ENCODE data around the gene FER.
"Not testable (repeated sequence)": the region's sequence is repeated elsewhere in the genome, so short reads cannot be mapped to it uniquely, and the experiment has no call there.

FER gene

DNA sequence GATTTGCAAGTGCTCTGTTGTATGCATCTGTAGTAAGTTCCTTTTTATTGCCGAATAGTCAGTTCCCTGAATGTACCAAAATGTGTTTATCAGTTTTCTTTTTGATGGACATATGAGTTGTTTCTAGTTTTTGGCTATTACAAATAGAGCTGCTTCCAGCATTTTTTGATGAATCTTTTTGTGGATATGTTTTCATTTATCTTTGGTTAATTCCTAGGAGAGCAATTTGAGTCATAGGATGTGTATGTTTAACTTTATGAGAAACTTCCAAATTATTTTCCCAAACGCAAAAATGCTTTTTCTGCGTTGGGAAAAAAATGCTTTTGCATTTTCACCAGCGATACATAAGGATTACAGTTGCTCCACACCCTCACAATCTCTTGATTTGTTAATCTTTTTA, 287.7 kb downstream of the FER start:
- no peak for DNase-seq (ENCODE audit: low read depth)

DNA sequence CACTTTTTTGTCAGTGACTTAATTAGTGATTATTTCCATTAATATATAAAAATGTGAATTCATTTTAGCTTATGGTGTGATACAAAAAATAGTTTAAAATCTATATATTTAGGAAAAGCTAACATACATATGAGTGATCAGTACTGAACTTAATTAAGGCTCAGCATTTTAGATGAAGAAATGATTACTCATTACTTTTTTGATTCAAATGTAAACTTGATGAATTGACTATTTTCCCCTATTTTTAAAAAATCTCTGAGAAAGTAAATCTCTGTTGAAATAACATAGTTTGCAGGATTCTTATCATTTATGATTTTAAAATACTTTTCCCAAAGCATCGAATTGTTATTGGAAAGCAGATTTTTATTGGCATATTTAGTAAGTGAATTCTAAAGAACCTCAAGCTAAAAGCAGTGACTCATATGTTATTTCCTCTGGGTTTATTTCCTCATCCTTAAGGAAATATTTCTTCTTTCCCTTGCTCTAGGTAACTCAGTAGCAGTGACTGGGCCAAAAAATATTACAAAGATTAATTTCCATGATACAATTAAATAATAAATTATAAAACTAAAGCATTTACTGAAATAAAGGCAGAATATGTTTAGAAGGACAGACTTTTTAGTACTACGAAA, 290.6 kb downstream of the FER start:
- DNase-seq (ENCODE audit: low read depth), result no peak

DNA sequence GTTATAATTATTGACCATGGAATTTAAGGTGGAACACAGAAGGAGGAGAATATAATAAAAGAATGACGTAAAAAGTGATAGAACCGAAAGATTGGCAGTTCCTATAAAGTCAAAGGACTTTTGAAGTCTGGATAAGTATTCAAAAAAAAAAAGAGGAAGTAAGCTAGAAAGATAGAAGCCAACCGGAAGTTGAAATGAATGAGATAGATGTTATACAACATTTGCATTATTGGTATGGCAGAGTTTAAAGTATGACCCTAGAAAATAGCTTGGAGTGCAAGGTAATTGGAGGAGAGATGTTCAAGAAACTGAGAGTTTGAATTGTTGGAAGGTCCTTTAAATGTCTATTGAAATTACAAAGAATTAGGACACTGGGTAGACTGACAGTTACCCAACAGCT, 293.6 kb downstream of the FER start:
- DNase-seq (ENCODE audit: low read depth), result no peak

DNA sequence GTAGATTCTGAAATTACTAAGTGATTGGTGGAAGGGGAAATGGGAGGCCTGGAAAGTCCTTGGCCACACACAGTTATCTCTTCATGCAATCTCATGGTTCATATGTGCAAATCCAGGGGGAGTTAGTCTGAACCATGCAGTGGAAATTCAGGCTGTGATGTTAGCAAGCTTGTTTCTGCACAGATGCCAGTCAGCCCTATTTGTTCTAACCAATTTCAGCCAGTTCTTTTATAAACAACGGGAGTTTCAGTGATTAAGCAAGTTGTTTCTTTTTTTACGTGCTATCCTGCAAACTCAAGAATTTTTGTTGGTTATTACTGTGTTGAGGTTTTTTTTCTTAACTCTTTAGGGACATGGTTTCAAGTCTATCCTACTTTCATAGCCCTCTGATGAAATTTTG, 298.0 kb downstream of the FER start:
- DNase-seq (ENCODE audit: low read depth), result no peak

DNA sequence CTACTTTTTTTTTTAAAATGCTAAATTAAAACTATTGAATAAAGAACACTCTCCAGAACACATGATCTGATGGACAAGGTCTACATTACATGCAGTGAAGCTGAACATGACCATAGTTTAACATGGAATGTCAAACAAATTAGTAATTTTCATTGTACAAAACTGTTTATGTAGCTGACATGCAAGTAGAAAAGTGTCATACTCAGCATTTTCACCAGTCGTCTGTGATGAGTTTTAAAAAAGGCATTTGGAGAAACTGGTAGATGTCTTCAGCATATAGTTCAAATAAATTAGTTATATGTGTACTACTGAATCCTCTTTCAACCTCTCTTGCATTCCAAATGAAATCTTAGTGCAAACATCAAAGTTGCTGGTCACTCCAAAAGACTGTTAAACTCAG, 301.9 kb downstream of the FER start:
- no peak for DNase-seq (ENCODE audit: low read depth)

DNA sequence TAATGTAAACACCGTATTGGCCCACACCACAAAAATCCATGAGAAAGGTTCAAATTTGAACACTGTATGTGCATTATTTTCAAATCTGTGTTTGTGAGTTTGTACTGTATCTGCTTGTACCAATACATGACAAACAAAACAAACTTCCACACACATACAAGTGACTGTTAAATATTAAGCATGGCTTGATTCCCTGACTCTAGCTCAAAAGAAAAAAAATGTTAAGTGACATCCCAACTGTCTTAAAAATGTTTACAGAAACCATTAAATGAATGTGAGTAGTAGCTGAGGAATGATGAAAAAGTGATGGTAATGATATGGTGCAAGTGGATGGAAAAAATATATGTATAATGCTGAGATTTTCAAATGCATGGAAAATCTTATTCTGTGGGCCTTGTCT, 302.6 kb downstream of the FER start:
- not testable (repeated sequence) for DNase-seq (ENCODE audit: low read depth)

DNA sequence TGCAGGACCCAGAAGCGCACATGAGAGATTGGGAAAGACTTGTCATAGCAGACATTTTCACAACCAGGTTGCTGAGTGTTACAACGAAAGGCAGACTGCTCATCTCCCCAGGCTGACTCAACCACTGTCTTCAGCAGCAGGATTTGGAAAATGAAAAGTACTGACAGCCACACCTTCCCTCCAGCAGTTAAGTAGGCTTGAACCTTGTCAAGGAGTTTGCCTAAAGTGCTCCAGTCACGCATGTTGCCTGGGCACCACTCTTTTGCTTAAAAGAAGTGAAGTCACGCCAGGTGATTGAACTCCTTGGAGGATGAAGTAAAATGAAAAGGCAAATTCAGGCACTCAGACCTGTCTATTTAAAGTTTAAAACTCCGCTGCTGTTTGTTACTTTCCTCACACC, 304.5 kb downstream of the FER start:
- DNase-seq (ENCODE audit: low read depth), result not testable (repeated sequence)

DNA sequence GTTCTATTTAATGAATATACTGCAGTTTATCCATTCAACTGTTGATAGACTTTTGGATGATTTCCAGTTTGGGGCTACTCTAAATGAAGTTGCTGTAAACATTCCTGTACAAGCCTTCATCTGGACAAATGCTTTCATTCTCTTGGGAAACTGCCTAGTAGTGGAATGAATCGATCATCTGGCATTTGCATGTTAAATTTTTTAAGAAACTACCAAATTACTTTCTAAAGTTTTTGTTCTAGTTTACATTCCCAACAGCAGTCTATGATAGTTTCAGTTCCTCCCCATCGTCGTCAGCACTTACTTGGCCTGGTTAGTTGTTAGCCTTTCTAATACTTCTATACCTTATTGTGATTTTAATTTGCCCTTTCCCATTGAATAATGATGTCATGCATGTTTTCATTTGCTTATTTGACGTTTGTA, 306.3 kb downstream of the FER start:
- DNase-seq (ENCODE audit: low read depth), result no peak

DNA sequence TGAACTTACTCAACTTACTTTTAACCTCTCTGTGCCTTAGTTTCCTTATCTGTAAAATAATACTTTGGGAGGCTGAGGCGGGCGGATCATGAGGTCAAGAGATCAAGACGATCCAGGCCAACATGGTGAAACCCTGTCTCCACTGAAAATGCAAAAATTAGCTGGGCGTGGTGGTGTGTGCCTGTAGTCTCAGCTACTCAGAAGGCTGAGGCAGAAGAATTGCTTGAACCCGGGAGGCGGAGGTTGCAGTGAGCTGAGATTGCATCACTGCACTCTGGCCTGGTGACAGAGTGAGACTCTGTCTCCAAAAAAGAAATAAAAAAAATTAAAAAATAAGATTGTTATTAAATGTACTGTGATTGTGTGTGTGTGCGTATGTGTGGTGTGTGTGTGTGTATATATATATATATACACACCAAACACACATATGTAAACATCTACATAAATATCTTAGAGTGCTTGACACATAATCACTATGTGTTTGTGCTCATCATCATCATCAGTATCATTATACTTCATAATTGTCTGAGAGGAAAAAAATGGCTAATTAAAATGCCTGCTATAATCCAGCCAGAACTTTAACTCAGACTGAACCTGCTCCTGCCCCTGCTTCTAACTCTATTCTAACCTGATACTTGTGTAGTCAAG, 312.8 kb downstream of the FER start:
- no peak for DNase-seq (ENCODE audit: low read depth)

DNA sequence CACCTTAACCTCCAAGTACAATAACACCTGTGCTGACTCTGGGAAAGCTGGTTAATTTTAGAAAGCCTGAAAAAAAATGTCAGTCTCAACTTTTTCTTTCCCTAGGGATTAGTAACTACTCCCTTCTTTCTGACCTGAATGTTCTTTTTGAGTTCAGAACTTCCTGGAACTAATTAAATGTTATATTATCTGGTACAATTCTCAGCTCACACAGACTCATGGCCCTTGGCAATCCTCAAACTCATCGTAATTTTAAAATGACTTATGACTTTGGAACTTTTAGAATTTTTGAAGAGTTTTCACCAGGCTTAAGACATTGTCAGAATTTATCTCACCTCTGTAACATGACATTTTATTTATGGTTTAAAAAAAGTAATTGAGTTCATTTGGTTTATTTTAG, 315.0 kb downstream of the FER start:
- DNase-seq (ENCODE audit: low read depth), result no peak

DNA sequence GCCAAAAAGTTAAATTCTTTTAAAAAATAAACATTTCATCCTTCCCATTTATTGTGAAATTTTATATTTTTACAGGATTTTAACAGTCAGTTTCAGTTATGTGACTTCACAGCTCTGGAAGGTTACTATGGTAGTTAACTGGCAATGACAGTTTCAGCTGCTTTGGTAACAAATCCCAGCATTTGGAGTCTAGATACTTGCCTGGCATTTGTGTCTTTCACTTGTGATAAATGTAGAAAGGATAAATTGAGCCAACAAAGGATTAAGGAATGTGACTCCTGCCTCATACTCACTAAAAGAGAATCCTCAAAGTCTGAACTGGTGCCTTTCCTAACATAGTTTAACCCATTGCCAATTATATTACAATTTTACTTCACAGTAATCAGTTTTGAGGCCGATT, 315.5 kb downstream of the FER start:
- no peak for DNase-seq (ENCODE audit: low read depth)

DNA sequence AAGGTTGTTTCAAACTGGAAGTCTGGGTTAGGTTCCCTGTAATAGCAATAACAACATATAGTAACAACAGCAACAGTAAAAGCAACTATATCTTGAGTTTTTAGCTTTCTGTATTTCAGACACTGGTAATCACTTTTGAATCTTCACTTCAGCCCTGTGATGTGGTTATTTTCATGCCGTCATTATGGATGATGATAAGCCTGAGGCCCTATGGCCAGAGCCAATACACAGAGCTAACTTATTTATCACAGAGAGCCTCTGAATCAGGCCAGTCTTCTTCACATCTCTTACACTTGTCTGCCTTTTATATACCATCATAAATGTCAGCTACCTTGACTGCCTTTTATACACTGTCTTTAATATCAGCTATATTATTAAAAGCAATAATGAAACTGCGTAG, 329.0 kb downstream of the FER start:
- DNase-seq (ENCODE audit: low read depth), result no peak

DNA sequence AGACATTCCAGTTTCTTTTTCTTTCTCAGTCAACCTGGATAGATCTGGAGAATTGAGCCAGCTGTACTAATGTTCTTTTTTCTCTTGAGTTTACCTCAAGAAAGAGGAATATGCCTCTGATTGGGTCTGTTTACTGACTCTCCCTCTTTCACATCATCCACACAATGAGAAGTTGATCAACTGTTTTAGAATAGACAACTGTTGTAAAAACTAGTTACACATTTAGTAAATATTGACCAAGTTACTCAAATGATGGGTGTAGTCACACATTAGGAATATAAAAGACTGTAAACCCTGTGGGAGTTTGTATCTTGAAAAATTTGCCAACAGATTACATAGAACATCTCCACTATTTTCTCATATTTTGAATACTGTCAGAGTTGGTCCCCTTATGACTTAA, 330.8 kb downstream of the FER start:
- no peak for DNase-seq (ENCODE audit: low read depth)

DNA sequence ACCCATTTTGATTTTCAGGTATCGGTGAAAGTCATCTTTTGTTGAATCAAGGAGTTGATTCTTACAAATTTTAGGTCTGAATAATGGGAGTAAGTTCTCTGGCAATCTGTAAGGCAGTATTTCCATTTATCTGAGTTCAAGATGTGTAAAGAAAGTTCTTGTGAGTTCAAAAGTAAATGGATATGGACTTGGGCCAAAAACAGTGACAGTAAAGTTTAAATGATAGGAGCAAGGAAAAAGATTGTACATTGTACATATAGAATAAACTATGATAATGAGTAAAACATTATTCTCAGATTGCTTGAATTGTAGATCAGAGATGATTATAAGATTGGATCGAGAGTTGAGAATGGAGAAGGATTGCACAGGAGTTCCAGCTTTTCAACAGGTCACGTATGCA, 332.8 kb downstream of the FER start:
- DNase-seq (ENCODE audit: low read depth), result no peak

DNA sequence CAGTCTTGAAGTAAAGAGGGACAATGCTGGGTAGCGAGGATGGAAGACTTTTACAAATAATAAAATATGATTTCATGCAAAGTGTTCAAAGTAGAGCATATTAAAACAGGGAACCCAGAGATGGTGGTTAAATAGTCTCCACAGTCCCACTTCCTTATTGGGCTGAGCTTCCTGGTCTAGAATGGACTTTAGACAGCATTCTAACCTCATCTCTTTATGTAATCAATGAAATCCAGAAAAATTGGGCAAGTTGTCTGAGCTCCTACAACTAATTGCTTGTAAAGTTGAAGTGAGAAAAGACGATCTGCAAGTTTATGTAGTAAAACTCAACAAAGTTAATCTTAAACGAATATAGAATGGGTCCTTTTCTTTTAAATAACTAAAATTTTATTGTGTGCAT, 333.2 kb downstream of the FER start:
- DNase-seq (ENCODE audit: low read depth), result no peak

DNA sequence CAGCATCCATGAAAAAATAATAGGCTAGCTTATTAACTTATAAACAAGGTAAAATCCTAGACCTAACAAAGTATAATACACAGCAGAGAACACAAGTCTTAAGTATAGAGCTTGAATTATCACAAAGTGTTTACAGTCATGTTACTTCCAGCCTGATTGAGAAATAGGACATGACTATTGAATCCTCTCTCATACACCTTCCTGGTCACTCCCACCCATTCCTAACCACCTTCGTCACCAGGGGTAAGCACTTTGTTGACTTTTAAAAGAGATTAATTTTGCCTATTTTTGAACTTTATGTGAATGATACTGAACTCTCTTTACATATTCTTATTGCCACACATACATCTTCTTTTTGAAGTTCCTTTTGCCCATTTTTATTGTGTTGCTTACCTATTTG, 336.2 kb downstream of the FER start:
- no peak for DNase-seq (ENCODE audit: low read depth)

DNA sequence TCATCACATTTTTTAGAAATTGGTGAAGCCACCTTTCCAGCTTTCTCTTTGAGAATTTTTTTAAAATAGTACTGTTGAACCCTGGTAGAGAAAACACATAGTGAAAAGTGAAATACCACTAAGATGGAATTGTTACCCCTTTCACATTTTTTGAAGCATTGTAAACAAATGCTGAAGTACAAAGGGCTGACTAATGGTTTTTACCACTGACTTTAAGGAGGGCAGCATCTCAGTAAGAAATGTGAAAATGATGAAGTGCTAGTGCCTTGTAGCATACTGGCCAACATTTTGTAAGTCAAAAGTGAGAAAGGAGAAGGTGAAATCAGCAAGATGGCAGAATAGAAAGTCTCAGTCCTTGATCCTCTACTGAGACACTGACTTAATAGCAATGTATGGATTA, 341.5 kb downstream of the FER start:
- no peak for DNase-seq (ENCODE audit: low read depth)

DNA sequence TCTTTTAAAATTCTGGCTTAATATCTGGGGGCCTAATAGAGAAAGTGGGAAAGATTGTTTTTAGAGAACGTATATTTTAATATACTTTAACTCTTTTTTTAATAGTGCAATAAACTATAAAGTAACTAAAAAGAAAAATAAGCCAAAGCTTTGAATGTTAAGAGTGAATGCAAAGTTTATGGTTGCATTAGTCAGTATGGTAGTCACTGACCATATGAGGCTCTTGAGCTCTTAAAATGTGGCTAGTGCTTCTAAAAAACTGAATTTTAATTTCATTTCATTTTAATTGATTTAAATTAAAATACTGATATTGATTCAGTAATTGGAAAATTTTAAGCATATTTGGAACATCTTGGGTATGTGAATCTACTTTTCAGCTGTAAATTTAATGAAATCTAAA, 351.4 kb downstream of the FER start:
- no peak for DNase-seq (ENCODE audit: low read depth)

DNA sequence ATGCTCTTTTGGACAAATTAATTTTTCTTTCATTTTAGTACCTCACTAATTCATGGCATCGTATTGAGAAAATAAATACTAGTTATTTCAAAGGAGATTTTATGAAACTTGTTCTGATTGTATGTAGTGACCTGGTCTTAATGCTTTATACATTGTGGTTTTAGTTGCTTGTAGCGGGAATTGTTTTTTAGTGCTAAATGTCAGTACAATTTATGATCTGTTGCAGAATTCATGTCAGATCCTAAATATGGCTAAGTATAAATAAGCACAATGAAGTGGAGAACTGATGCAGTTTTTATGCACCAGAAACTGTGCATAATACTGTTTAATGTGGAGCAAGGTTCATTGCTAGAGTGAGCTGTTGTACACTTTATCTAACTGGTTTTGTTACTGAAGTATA, 353.3 kb downstream of the FER start:
- DNase-seq (ENCODE audit: low read depth), result no peak

DNA sequence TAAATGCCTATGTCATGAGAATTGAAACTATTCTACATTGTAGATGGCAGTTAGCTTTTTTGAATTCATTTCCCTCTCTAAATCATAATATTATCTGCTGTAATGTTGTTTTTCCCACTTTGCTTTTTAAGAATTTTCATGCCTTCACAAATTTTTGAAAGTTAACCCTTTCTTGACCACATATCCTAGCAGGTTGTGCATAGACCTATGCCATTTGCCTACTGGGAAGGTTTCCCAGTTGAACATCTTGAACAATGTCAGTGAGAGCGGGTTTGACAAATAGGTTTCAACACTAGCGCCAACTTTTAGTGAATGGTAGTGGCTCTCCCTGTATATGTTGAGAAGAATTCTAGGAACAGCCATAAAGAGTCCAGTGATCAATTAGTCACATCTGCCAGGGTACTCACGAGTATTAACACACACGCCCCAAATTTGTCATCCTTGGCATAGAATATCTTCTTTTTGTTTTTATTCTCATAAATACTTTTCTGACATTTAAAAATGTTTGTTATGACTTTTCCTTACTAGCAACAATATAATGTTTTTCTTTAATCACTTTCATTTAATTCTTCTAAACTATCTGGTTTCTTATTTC, 354.5 kb downstream of the FER start:
- DNase-seq (ENCODE audit: low read depth), result no peak

DNA sequence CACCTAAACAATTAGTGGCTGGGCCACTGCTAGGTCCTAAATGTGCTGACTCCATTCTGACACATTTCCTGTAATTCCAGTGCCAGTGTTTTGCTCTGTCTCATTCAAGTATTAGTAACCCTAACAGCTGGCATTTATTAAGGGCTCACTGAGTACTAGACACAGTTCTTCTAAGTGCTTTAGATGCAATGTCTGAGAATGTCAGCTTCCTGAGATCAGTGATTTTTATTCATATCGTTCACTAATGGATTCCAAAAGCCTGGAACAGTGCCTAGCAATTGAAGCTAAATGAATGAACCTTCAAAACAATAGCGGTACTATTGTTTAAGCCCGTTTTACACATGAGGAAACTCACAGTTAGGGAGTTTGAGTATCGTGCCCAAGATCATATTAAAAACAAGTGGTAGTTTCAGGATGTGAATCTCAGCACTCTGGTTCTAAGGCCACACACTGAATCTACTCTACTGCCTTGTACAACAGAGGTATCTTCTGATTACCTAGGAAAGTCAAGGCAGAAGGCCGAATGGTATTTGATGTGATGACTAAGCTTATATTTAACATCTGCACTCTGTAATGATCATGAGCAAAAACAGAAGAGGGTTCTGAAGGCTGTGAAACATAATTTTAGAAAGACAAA, 358.1 kb downstream of the FER start:
- no peak for DNase-seq (ENCODE audit: low read depth)

DNA sequence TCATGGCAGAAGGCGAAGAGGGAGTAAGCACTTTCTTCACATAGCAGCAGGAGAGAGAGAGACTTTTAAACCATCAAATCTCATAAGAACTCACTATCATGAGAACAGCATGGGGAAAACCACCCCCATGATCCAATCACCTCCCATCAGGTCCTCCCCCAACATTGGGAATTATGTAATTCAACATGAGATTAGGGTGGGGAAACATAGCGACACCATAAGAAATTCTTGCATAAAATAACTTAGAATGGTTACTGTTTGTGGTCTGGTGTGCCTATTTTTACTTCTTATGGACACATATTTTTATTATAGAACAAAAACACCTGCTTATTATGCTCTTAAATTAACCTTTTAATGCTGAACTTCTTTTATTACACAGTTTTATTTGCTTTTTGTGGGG, 364.0 kb downstream of the FER start:
- no peak for DNase-seq (ENCODE audit: low read depth)

DNA sequence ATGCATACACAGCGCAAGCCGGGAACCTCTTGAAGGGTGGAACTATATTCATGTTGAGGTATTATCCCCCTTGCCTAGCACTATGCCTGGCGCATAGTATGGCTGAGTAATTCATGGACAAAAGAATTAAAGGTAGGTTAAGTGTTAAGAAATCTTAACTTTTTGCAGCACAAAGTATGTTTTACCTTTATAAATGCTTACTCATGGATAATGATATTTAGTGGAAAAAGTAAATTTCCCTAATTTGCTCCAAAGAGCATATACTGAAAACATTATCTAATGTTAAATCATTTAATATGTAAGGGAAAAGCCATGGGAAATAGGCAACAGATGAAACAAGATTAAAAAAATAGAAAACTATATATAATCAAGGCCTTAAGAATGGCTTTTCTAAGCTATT, 365.9 kb downstream of the FER start:
- DNase-seq (ENCODE audit: low read depth), result no peak

DNA sequence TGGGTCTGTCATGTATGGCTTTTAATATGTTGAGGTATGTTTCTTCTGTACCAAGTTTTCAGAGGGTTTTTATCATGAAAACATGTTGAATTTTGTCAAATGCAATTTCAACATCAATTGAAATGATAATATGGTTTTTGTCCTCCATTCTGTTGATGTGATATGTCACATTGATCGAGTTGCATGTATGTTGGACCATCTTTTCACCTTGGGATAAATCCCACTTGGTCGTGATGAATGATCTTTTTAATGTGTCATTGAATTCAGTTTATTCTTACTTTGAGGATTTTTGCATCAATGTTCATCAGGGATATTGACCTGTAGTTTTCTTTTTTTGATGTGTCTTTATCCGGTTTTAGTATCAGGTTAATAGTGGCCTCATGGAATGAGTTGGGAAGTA, 373.5 kb downstream of the FER start:
- DNase-seq (ENCODE audit: low read depth), result no peak

Data from stimulated activated CD4-positive, alpha-beta T cell treated with anti-CD3 and anti-CD28 coated beads, Interleukin-2, amount 100 ng/mL, for 4 hours (primary cell).